RWPE1 (cell line): ENCODE results near the gene FBLIM1.

Experiments used
- CTCF ChIA-PET: fragments of 350-600 bp; sonication (Branson Sonifier 250); formaldehyde crosslinking; extraction: SDS; loops from one replicate; lab custom pipeline; 2021; lab: Yijun Ruan, JAX
- POLR2A ChIA-PET: fragments of 400-600 bp; formaldehyde crosslinking; extraction: SDS; loops from one replicate; lab custom pipeline; 2020; ENCODE audit warnings: antibody characterized with exemption; ENCODE audit not compliant: low non-redundant PET; lab: Yijun Ruan, JAX
- DNase-seq: peaks from one replicate; pipeline ENCODE4 v3.0.0; 2012; ENCODE audit warnings: low spot score
- H3K27ac ChIP-seq: fragments of 450-650 bp; 2 replicates; pipeline ENCODE4 v1.5.1; 2017
- CTCF ChIP-seq: fragments of 450-650 bp; conservative IDR thresholded peaks from 2 replicates; pipeline ENCODE4 v1.5.1; 2017; ENCODE audit warnings: low read depth, mild to moderate bottlenecking

The FBLIM1 gene

GRCh38 chr1:15758343-15758931 is at the start of gene FBLIM1:
TSS of gene FBLIM1 (plus strand) at chr1:15758795. CDS start at chr1:15764984, 6,189 bp downstream.
- ChIA-PET POLR2A (no interaction called here), CTCF (no interaction called here)
- DNase-seq, result peak; percentile 48
- no peak for TF ChIP-seq CTCF
- peak within 1 kb of the TSS; percentile 98 for H3K27ac ChIP-seq

GRCh38 chr1:15709226-15709625 is 49.4 kb upstream of the FBLIM1 start:
- no peak for DNase-seq
- CTCF ChIA-PET, result interaction anchor here (0.7 to 1.0 kb wide), 2 partner anchors 12 to 35 kb away, joined by 3 read pairs; no protein-coding TSS in a partner anchor
- H3K27ac ChIP-seq, result no peak overlapping the region
- POLR2A ChIA-PET, result no interaction called here
- TF ChIP-seq CTCF, result no peak

- no peak for DNase-seq
- TF ChIP-seq CTCF, result no peak
- ChIA-PET CTCF (interaction anchor here (0.7 kb wide), 1 partner anchor 16 kb away, joined by 3 read pairs; no protein-coding TSS in a partner anchor), POLR2A (no interaction called here)
- H3K27ac ChIP-seq, result no peak overlapping the region
These were observed 46.4 kb upstream of the FBLIM1 start for GRCh38 chr1:15712168-15712567.

- CTCF ChIA-PET, result no interaction called here
- no peak for DNase-seq
- POLR2A ChIA-PET, result no interaction called here
- TF ChIP-seq CTCF, result no peak
- H3K27ac ChIP-seq, result peak overlapping the region; percentile 25; the same call in 1 of the 2 replicates
These were observed 44.0 kb upstream of the FBLIM1 start for GRCh38 chr1:15714406-15715136.

- no peak for TF ChIP-seq CTCF
- H3K27ac ChIP-seq, result peak overlapping the region; percentile 11; the same call in 1 of the 2 replicates
- no peak for DNase-seq
- ChIA-PET CTCF (interaction anchor here (0.6 kb wide), 2 partner anchors 155 to 171 kb away, joined by 3 to 4 read pairs; no protein-coding TSS in a partner anchor), POLR2A (no interaction called here)
These were observed 41.0 kb upstream of the FBLIM1 start for GRCh38 chr1:15717418-15718125.

- H3K27ac ChIP-seq, result peak overlapping the region; percentile 11; the same call in 1 of the 2 replicates
- no peak for DNase-seq
- ChIA-PET POLR2A (no interaction called here), CTCF (interaction anchor here (0.6 kb wide), 1 partner anchor 171 kb away, joined by 4 read pairs; no protein-coding TSS in a partner anchor)
- TF ChIP-seq CTCF, result no peak
These were observed 40.4 kb upstream of the FBLIM1 start for GRCh38 chr1:15718199-15718601.
